ENCODE measurements around the gene ZNF22. TPM values are rescaled to one million over a fixed set of nuclear protein-coding genes. Genes with fewer than 3 reads are reported as not detected.

ZNF22 gene
- total RNA-seq, 1 experiment from 2014 or later, result 14.6 TPM

DNA sequence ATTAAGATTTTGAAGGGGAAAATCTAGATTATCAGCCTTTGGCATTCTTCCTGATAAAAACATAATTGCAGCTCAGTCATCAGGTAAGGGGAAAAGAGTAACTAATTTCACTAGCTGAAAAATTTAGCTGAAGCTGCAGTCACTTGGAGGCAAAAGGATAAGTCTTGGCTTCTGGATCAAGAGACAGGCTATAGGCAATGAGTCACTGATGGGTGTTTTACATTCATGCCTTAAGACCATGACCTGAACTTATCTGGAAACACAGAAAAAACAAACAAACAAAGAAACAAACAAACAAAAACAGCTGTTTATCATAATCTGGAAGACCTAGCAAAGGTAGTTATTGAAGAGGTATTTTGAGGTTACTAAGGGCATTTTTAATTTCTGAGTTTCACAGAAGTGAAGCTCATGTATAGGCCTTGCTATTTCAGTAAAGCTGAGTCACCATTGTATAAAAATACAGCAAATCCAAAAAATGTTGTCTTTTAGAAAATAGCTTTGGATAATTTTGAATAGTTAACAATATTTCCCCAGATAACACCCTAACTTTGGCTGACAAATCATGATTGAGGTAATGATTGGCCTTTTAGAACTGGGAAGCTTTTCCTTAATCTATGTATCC, 40.3 kb downstream of the ZNF22 start:
- Histone ChIP-seq H3K36me3 (ENCODE audit: control insufficient read depth, insufficient read depth, low read length) (no peaks in the 10 kb centered on the region), H3K27me3 (ENCODE audit: control insufficient read depth, insufficient read depth, low read length) (no peaks in the 10 kb centered on the region), H3K4me3 (ENCODE audit: low read depth in 2 of 2, low read length in 2 of 2) (no peak overlapping the region), H3K9me3 (ENCODE audit: control insufficient read depth, insufficient read depth, low read depth, low read length) (no peaks in the 10 kb centered on the region), H3K27ac (ENCODE audit: low read length) (no peak overlapping the region), H3K4me1 (ENCODE audit: control insufficient read depth, insufficient read depth, low read length) (no peaks in the 10 kb centered on the region)
- in situ Hi-C loops (cut with HindIII; ENCODE audit: low pct_unique_long_range_greater_than_20kb, low sequenced_read_pairs), result no loop called here
- intact Hi-C loops (cut with micrococcal nuclease; ENCODE audit: unreplicated experiment), result no loop called here
- ATAC-seq (no peak), DNase-seq (ENCODE audit: low read depth, low spot score) (no peak)
- no peak for TF ChIP-seq TCF7L2 (IDR thresholded peaks at IDR 0.05; ENCODE audit: low read depth, low read length)
- TF ChIP-seq POLR2AphosphoS5 (IDR thresholded peaks at IDR 0.05; ENCODE audit: low read depth, low read length), result no peak
- TF ChIP-seq, protein P1, sequence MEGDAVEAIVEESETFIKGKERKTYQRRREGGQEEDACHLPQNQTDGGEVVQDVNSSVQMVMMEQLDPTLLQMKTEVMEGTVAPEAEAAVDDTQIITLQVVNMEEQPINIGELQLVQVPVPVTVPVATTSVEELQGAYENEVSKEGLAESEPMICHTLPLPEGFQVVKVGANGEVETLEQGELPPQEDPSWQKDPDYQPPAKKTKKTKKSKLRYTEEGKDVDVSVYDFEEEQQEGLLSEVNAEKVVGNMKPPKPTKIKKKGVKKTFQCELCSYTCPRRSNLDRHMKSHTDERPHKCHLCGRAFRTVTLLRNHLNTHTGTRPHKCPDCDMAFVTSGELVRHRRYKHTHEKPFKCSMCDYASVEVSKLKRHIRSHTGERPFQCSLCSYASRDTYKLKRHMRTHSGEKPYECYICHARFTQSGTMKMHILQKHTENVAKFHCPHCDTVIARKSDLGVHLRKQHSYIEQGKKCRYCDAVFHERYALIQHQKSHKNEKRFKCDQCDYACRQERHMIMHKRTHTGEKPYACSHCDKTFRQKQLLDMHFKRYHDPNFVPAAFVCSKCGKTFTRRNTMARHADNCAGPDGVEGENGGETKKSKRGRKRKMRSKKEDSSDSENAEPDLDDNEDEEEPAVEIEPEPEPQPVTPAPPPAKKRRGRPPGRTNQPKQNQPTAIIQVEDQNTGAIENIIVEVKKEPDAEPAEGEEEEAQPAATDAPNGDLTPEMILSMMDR (IDR thresholded peaks at IDR 0.05), result no peak
- TF ChIP-seq, protein P2, sequence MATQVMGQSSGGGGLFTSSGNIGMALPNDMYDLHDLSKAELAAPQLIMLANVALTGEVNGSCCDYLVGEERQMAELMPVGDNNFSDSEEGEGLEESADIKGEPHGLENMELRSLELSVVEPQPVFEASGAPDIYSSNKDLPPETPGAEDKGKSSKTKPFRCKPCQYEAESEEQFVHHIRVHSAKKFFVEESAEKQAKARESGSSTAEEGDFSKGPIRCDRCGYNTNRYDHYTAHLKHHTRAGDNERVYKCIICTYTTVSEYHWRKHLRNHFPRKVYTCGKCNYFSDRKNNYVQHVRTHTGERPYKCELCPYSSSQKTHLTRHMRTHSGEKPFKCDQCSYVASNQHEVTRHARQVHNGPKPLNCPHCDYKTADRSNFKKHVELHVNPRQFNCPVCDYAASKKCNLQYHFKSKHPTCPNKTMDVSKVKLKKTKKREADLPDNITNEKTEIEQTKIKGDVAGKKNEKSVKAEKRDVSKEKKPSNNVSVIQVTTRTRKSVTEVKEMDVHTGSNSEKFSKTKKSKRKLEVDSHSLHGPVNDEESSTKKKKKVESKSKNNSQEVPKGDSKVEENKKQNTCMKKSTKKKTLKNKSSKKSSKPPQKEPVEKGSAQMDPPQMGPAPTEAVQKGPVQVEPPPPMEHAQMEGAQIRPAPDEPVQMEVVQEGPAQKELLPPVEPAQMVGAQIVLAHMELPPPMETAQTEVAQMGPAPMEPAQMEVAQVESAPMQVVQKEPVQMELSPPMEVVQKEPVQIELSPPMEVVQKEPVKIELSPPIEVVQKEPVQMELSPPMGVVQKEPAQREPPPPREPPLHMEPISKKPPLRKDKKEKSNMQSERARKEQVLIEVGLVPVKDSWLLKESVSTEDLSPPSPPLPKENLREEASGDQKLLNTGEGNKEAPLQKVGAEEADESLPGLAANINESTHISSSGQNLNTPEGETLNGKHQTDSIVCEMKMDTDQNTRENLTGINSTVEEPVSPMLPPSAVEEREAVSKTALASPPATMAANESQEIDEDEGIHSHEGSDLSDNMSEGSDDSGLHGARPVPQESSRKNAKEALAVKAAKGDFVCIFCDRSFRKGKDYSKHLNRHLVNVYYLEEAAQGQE (IDR thresholded peaks at IDR 0.05; ENCODE audit: insufficient read depth in 1 of 2, low read depth in 2 of 2, low read length in 1 of 2), result no peak
- no peak for TF ChIP-seq SIN3A (IDR thresholded peaks at IDR 0.05; ENCODE audit: borderline replicate concordance, insufficient read depth, low read depth, low read length)
- BruUV-seq (replicated peaks), result no TSS peak
- ChIA-PET POLR2A (no interaction called here), CTCF (no interaction called here)

DNA sequence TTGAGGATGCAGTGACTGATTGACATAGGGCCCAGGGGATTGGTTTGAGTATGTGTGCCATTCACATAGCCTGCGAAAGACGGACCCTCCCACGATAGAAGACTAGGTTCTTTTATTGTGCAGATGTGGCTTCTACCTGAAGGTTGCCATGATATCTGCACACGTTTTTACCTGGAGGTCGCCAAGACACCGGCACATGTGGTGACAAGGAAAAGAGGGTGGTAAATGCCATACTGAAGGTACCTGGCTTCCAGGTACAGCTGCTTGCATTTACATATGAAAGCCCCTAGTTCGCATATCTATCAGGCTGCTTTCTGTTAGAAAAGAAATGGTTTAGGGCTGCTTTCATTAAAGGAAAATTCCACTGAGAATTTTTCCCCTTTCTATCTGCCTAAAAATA, 43.6 kb downstream of the ZNF22 start:
- ChIA-PET POLR2A (no interaction called here), CTCF (no interaction called here)
- Histone ChIP-seq H3K4me3 (ENCODE audit: low read depth in 2 of 2, low read length in 2 of 2) (no peak overlapping the region), H3K36me3 (ENCODE audit: control insufficient read depth, insufficient read depth, low read length) (no peaks in the 10 kb centered on the region), H3K27ac (ENCODE audit: low read length) (no peak overlapping the region), H3K9me3 (ENCODE audit: control insufficient read depth, insufficient read depth, low read depth, low read length) (no peaks in the 10 kb centered on the region), H3K4me1 (ENCODE audit: control insufficient read depth, insufficient read depth, low read length) (no peaks in the 10 kb centered on the region), H3K27me3 (ENCODE audit: control insufficient read depth, insufficient read depth, low read length) (no peaks in the 10 kb centered on the region)
- TF ChIP-seq SIN3A (IDR thresholded peaks at IDR 0.05; ENCODE audit: borderline replicate concordance, insufficient read depth, low read depth, low read length), result no peak
- no peak for TF ChIP-seq TCF7L2 (IDR thresholded peaks at IDR 0.05; ENCODE audit: low read depth, low read length)
- no peak for TF ChIP-seq POLR2AphosphoS5 (IDR thresholded peaks at IDR 0.05; ENCODE audit: low read depth, low read length)
- TF ChIP-seq, protein P2 (IDR thresholded peaks at IDR 0.05; ENCODE audit: insufficient read depth in 1 of 2, low read depth in 2 of 2, low read length in 1 of 2), result no peak
- TF ChIP-seq, protein P1 (IDR thresholded peaks at IDR 0.05), result no peak
- BruUV-seq (replicated peaks), result no TSS peak
- intact Hi-C loops (cut with micrococcal nuclease; ENCODE audit: unreplicated experiment) (no loop called here), in situ Hi-C loops (cut with HindIII; ENCODE audit: low pct_unique_long_range_greater_than_20kb, low sequenced_read_pairs) (no loop called here)
- ATAC-seq (no peak), DNase-seq (ENCODE audit: low read depth, low spot score) (no peak)
